ENCODE measurements around the gene ACSM4. TPM values are rescaled to one million over a fixed set of nuclear protein-coding genes. Genes with fewer than 3 reads are reported as not detected.
"Not testable (repeated sequence)": the region's sequence is repeated elsewhere in the genome, so short reads cannot be mapped to it uniquely, and the experiment has no call there.

ACSM4 gene
- total and polyA plus RNA-seq, 4 donors: not detected

DNA sequence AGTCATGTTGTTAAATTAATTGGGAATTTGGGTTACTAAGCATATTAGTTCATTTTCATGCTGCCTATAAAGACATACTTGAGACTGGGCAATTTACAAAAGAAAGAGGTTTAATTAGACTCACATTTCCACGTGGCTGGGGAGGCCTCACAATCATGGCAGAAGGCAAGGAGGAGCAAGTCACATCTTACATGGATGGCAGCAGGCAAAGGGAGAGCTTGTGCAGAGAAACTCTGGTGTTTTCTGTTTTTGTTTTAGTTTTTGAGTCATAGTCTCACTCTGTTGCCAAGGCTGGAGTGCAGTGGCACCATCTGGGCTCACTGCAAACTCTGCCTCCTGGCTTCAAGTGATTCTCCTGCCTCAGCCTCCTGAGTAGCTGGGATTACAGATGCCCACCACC lies 13.3 kb upstream of the ACSM4 start:
- DNase-seq; H3K27me3 ChIP-seq (ENCODE audit: control insufficient read depth in 1 of 2, insufficient read depth in 2 of 2, low read length in 1 of 2); H3K4me1 ChIP-seq (ENCODE audit: control insufficient read depth in 1 of 2, insufficient read depth in 2 of 2, low read length in 2 of 2); H3K4me3 ChIP-seq (ENCODE audit: low read length in 2 of 2); ATAC-seq (ENCODE audit: low FRiP score); H3K36me3 ChIP-seq (ENCODE audit: control insufficient read depth in 1 of 2, insufficient read depth in 2 of 2, low read length in 1 of 2); H3K9me3 ChIP-seq (ENCODE audit: control insufficient read depth, low read length); H3K27ac ChIP-seq (ENCODE audit: low read depth in 1 of 2, low read length in 2 of 2); intact Hi-C loops (cut with DNase I): not testable (repeated sequence)
- 24 to 28% methylated on average over 1 of the region's 1 CpG for WGBS, 2 donors

- 44 to 64% methylated on average over 2 of the region's 2 CpGs for WGBS, 2 donors
- ATAC-seq (ENCODE audit: low FRiP score): no peak
- no peak overlapping the region for H3K4me3 ChIP-seq (ENCODE audit: low read length in 2 of 2)
- no peaks in the 10 kb centered on the region for H3K9me3 ChIP-seq (ENCODE audit: control insufficient read depth, low read length)
- no peak for DNase-seq
- intact Hi-C loops (cut with DNase I): no loop called here
- H3K27me3 ChIP-seq (ENCODE audit: control insufficient read depth in 1 of 2, insufficient read depth in 2 of 2, low read length in 1 of 2): no peaks in the 10 kb centered on the region
- H3K27ac ChIP-seq (ENCODE audit: low read depth in 1 of 2, low read length in 2 of 2): no peak overlapping the region
- H3K4me1 ChIP-seq (ENCODE audit: control insufficient read depth in 1 of 2, insufficient read depth in 2 of 2, low read length in 2 of 2): no peaks in the 10 kb centered on the region
- no peaks in the 10 kb centered on the region for H3K36me3 ChIP-seq (ENCODE audit: control insufficient read depth in 1 of 2, insufficient read depth in 2 of 2, low read length in 1 of 2)
Observed at GRCh38 chr12:7292300-7292699, 11.6 kb upstream of the ACSM4 start.

DNA sequence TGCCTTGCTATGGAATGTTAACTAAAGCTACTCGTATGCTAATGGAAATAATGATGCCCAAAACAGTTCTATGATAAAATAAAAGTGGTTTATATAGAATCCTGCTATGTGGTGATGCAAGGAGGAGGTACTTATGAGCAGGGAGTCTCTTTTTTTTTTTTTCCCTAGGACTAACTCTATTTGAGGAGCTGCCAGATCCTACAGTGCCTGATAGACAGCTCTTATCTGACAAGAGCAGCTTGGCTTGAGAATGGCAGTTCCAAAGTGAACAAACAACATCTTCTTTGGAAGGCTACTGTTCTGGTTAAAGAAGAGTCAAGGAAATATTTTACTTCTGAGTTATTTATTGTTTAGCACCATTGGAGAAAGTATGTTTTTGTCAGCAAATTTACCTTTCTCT lies 10.2 kb upstream of the ACSM4 start:
- Histone ChIP-seq H3K36me3 (ENCODE audit: control insufficient read depth in 1 of 2, insufficient read depth in 2 of 2, low read length in 1 of 2) (no peaks in the 10 kb centered on the region), H3K27me3 (ENCODE audit: control insufficient read depth in 1 of 2, insufficient read depth in 2 of 2, low read length in 1 of 2) (no peaks in the 10 kb centered on the region), H3K4me1 (ENCODE audit: control insufficient read depth in 1 of 2, insufficient read depth in 2 of 2, low read length in 2 of 2) (no peaks in the 10 kb centered on the region), H3K9me3 (ENCODE audit: control insufficient read depth, low read length) (no peaks in the 10 kb centered on the region), H3K4me3 (ENCODE audit: low read length in 2 of 2) (no peak overlapping the region), H3K27ac (ENCODE audit: low read depth in 1 of 2, low read length in 2 of 2) (no peak overlapping the region)
- ATAC-seq (ENCODE audit: low FRiP score): no peak
- intact Hi-C loops (cut with DNase I): no loop called here
- DNase-seq: no peak
- 50 to 57% methylated on average over 1 of the region's 1 CpG for WGBS, 2 donors

GRCh38 chr12:7295529-7295928 lies 8.3 kb upstream of the ACSM4 start:
- DNase-seq (no peak), ATAC-seq (ENCODE audit: low FRiP score) (no peak)
- Histone ChIP-seq H3K27ac (ENCODE audit: low read depth in 1 of 2, low read length in 2 of 2) (no peak overlapping the region), H3K27me3 (ENCODE audit: control insufficient read depth in 1 of 2, insufficient read depth in 2 of 2, low read length in 1 of 2) (no peaks in the 10 kb centered on the region), H3K36me3 (ENCODE audit: control insufficient read depth in 1 of 2, insufficient read depth in 2 of 2, low read length in 1 of 2) (no peaks in the 10 kb centered on the region), H3K4me1 (ENCODE audit: control insufficient read depth in 1 of 2, insufficient read depth in 2 of 2, low read length in 2 of 2) (no peaks in the 10 kb centered on the region), H3K9me3 (ENCODE audit: control insufficient read depth, low read length) (no peaks in the 10 kb centered on the region), H3K4me3 (ENCODE audit: low read length in 2 of 2) (no peak overlapping the region)
- 43 to 49% methylated on average over 1 of the region's 1 CpG for WGBS, 2 donors
- intact Hi-C loops (cut with DNase I): no loop called here

DNA sequence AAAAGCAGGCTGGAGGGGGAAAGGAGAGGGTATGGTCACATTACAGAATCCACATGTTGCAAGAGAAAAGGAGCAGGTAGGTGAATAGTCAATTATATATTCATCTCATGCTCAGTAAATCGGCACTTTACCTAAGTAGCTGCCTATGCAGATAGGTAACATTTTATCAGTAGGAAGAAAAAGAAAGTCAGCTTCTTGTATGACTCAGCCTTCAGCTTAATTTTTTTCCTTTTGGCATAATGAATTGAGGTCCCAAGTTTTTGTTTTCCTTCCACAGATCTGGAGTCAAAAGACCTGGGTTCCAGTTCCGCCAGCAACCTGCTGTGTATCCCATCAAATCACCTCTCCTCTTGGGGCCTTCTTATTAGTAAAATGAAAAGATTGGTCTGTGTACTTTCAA lies 6.0 kb upstream of the ACSM4 start:
- no peak for ATAC-seq (ENCODE audit: low FRiP score)
- intact Hi-C loops (cut with DNase I): no loop called here
- WGBS, 2 donors: 72 to 74% methylated on average over 2 of the region's 2 CpGs

GRCh38 chr12:7302266-7302986 lies 1.4 kb upstream of the ACSM4 start:
- Histone ChIP-seq H3K36me3 (ENCODE audit: control insufficient read depth in 1 of 2, insufficient read depth in 2 of 2, low read length in 1 of 2) (no peaks in the 10 kb centered on the region), H3K27ac (ENCODE audit: low read depth in 1 of 2, low read length in 2 of 2) (no peak overlapping the region), H3K9me3 (ENCODE audit: control insufficient read depth, low read length) (no peaks in the 10 kb centered on the region), H3K4me3 (ENCODE audit: low read length in 2 of 2) (no peak overlapping the region), H3K27me3 (ENCODE audit: control insufficient read depth in 1 of 2, insufficient read depth in 2 of 2, low read length in 1 of 2) (no peaks in the 10 kb centered on the region), H3K4me1 (ENCODE audit: control insufficient read depth in 1 of 2, insufficient read depth in 2 of 2, low read length in 2 of 2) (no peaks in the 10 kb centered on the region)
- DNase-seq (no peak), ATAC-seq (ENCODE audit: low FRiP score) (no peak)
- 68 to 70% methylated on average over 5 of the region's 5 CpGs for WGBS, 2 donors
- intact Hi-C loops (cut with DNase I): no loop called here

More for the DNA sequence above, 6.0 kb upstream of the ACSM4 start:
- Histone ChIP-seq H3K27me3 (ENCODE audit: control insufficient read depth in 1 of 2, insufficient read depth in 2 of 2, low read length in 1 of 2) (no peaks in the 10 kb centered on the region), H3K9me3 (ENCODE audit: control insufficient read depth, low read length) (no peaks in the 10 kb centered on the region), H3K4me1 (ENCODE audit: control insufficient read depth in 1 of 2, insufficient read depth in 2 of 2, low read length in 2 of 2) (no peaks in the 10 kb centered on the region), H3K4me3 (ENCODE audit: low read length in 2 of 2) (no peak overlapping the region), H3K27ac (ENCODE audit: low read depth in 1 of 2, low read length in 2 of 2) (no peak overlapping the region), H3K36me3 (ENCODE audit: control insufficient read depth in 1 of 2, insufficient read depth in 2 of 2, low read length in 1 of 2) (no peaks in the 10 kb centered on the region)
- DNase-seq: no peak

DNA sequence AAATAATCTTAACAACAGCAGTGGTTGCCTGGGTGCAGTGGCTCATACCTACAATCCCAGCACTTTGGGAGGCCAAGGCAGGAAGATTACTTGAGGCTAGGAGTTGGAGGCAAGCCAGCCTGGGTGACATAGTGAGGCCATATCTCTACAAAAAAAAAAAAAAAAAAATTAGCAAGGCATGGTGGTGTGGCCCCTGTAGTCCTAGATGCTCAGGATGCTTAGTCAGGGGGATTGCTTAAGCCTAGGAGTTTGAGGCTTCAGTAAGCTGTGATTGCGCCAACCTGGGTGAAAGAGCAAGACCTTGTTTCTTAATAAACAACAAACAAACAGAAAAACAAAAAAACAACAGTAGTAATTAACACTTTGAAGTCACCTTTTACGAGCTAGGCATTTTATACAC lies 642 bp upstream of the ACSM4 start:
- ATAC-seq (ENCODE audit: low FRiP score) (no peak), DNase-seq (no peak)
- Histone ChIP-seq H3K27ac (ENCODE audit: low read depth in 1 of 2, low read length in 2 of 2) (no peak overlapping the region), H3K9me3 (ENCODE audit: control insufficient read depth, low read length) (no peaks in the 10 kb centered on the region), H3K27me3 (ENCODE audit: control insufficient read depth in 1 of 2, insufficient read depth in 2 of 2, low read length in 1 of 2) (no peaks in the 10 kb centered on the region), H3K36me3 (ENCODE audit: control insufficient read depth in 1 of 2, insufficient read depth in 2 of 2, low read length in 1 of 2) (no peaks in the 10 kb centered on the region), H3K4me3 (ENCODE audit: low read length in 2 of 2) (no peak overlapping the region), H3K4me1 (ENCODE audit: control insufficient read depth in 1 of 2, insufficient read depth in 2 of 2, low read length in 2 of 2) (no peaks in the 10 kb centered on the region)
- intact Hi-C loops (cut with DNase I): no loop called here
- 75 to 81% methylated on average over 2 of the region's 2 CpGs for WGBS, 2 donors

GRCh38 chr12:7304456-7304855 lies 584 bp downstream of the ACSM4 start:
- no peaks in the 10 kb centered on the region for H3K36me3 ChIP-seq (ENCODE audit: control insufficient read depth in 1 of 2, insufficient read depth in 2 of 2, low read length in 1 of 2)
- intact Hi-C loops (cut with DNase I): no loop called here
- DNase-seq: no peak
- WGBS, 2 donors: 63% methylated on average over 5 of the region's 5 CpGs
- ATAC-seq (ENCODE audit: low FRiP score): no peak
- H3K4me3 ChIP-seq (ENCODE audit: low read length in 2 of 2): no peak overlapping the region
- no peak overlapping the region for H3K27ac ChIP-seq (ENCODE audit: low read depth in 1 of 2, low read length in 2 of 2)
- H3K9me3 ChIP-seq (ENCODE audit: control insufficient read depth, low read length): no peaks in the 10 kb centered on the region
- H3K4me1 ChIP-seq (ENCODE audit: control insufficient read depth in 1 of 2, insufficient read depth in 2 of 2, low read length in 2 of 2): no peaks in the 10 kb centered on the region
- no peaks in the 10 kb centered on the region for H3K27me3 ChIP-seq (ENCODE audit: control insufficient read depth in 1 of 2, insufficient read depth in 2 of 2, low read length in 1 of 2)

DNA sequence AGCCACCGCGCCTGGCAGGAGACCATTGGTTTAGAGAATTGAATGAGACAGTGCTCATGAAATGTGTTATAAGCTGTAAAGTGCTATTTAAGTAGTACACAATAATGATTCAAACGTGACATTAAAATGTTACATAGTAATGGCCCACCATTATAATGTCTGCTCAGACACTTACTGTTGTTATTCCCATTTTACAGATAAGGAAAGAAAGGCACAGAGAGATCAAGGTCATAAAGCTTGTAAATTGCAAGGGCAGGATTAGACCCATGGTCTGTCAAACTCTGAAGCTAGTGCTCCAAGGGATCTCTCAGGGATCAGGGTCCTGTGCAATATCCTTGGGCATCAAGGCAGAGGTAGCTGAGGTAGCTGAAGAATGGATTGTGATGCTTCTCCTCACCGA lies 6.2 kb downstream of the ACSM4 start:
- Histone ChIP-seq H3K27ac (ENCODE audit: low read depth in 1 of 2, low read length in 2 of 2) (no peak overlapping the region), H3K4me1 (ENCODE audit: control insufficient read depth in 1 of 2, insufficient read depth in 2 of 2, low read length in 2 of 2) (no peaks in the 10 kb centered on the region), H3K9me3 (ENCODE audit: control insufficient read depth, low read length) (no peaks in the 10 kb centered on the region), H3K36me3 (ENCODE audit: control insufficient read depth in 1 of 2, insufficient read depth in 2 of 2, low read length in 1 of 2) (no peaks in the 10 kb centered on the region), H3K27me3 (ENCODE audit: control insufficient read depth in 1 of 2, insufficient read depth in 2 of 2, low read length in 1 of 2) (no peaks in the 10 kb centered on the region), H3K4me3 (ENCODE audit: low read length in 2 of 2) (no peak overlapping the region)
- DNase-seq (no peak), ATAC-seq (ENCODE audit: low FRiP score) (no peak)
- WGBS, 2 donors: 86 to 88% methylated on average over 4 of the region's 4 CpGs
- intact Hi-C loops (cut with DNase I): no loop called here
